SK-N-SH (cell line): ENCODE results near the gene ITGA1. TPM values are rescaled to one million over a fixed set of nuclear protein-coding genes. Genes with fewer than 3 reads are reported as not detected.

Experiments
- CTCF ChIA-PET: fragments of 300-600, 350-600 bp; formaldehyde crosslinking; extraction: SDS; loops from one replicate; lab custom pipeline; 2021; lab: Yijun Ruan, JAX
- POLR2A ChIA-PET: fragments of 350-600 bp; sonication (Branson Sonifier 250); formaldehyde crosslinking; extraction: SDS; loops from one replicate; lab custom pipeline; 2020; ENCODE audit warnings: antibody characterized with exemption, inconsistent platforms; lab: Yijun Ruan, JAX
- DNase-seq: peaks from one replicate; pipeline ENCODE4 v3.0.0; 2012
- H2AFZ ChIP-seq: fragments of 200-600 bp; sonication (generic); 2 replicates; pipeline ENCODE4 v1.8.1; 2016; ENCODE audit warnings: antibody characterized with exemption, mild to moderate bottlenecking, low read depth
- H3F3A ChIP-seq: fragments of 200-600 bp; sonication (generic); replicated peaks from 2 replicates; pipeline ENCODE3; 2016; ENCODE audit warnings: antibody characterized with exemption, mild to moderate bottlenecking; ENCODE audit not compliant: insufficient read depth
- H3K27ac ChIP-seq, 2 experiments: fragments of 200-500 bp in 1 of 2; fragments of 200-600 bp in 1 of 2; sonication (Bioruptor generic) in 1 of 2; sonication (generic), shearing (Covaris generic) in 1 of 2; 2 replicates each; pipeline versions ENCODE4 v1.5.1 to v1.6.1; 2014 to 2016; ENCODE audit warnings: low read depth in 2 of 2, inconsistent platforms in 1 of 2, low read length in 1 of 2, mild to moderate bottlenecking in 1 of 2, mixed read lengths in 1 of 2
- H3K27me3 ChIP-seq: fragments of 200-600 bp; sonication (generic), shearing (Covaris generic); 2 replicates; pipeline ENCODE4 v1.6.1; 2016; ENCODE audit warnings: mixed run types; ENCODE audit not compliant: insufficient read depth
- H3K36me3 ChIP-seq, 2 experiments: fragments of 200-500 bp in 1 of 2; fragments of 200-600 bp in 1 of 2; sonication (Bioruptor generic) in 1 of 2; sonication (generic) in 1 of 2; replicated peaks in 1 of 2; 2 replicates each; pipeline versions ENCODE3 to v1.5.1; 2014 to 2016; ENCODE audit warnings: low read length in 1 of 2, mild to moderate bottlenecking in 1 of 2; ENCODE audit not compliant: insufficient read depth in 2 of 2, control insufficient read depth in 1 of 2
- H3K4me1 ChIP-seq, 2 experiments: fragments of 200-500 bp in 1 of 2; fragments of 200-600 bp in 1 of 2; sonication (Bioruptor generic) in 1 of 2; sonication (generic), shearing (Covaris generic) in 1 of 2; 2 replicates each; pipeline versions ENCODE4 v1.5.1 to v1.6.1; 2014 to 2016; ENCODE audit warnings: low read depth in 1 of 2, low read length in 1 of 2, mixed run types in 1 of 2; ENCODE audit not compliant: insufficient read depth in 2 of 2, control insufficient read depth in 1 of 2
- H3K4me2 ChIP-seq: fragments of 200-600 bp; sonication (generic), shearing (Covaris generic); 2 replicates; pipeline ENCODE4 v1.6.1; 2017; ENCODE audit warnings: mixed run types
- H3K4me3 ChIP-seq, 2 experiments: fragments of 200-500 bp in 1 of 2; fragments of 200-600 bp in 1 of 2; sonication (Bioruptor generic) in 1 of 2; sonication (generic), shearing (Covaris generic) in 1 of 2; 2 replicates each; pipeline versions ENCODE4 v1.5.1 to v1.8.1; 2014 to 2016; ENCODE audit warnings: low read depth in 2 of 2, inconsistent platforms in 1 of 2, low read length in 1 of 2, mild to moderate bottlenecking in 1 of 2, mixed read lengths in 1 of 2, moderate library complexity in 1 of 2
- H3K79me2 ChIP-seq: fragments of 200-600 bp; sonication (generic); 2 replicates; pipeline ENCODE4 v1.8.1; 2017; ENCODE audit warnings: mild to moderate bottlenecking; ENCODE audit not compliant: insufficient read depth
- H3K9ac ChIP-seq: fragments of 200-600 bp; sonication (generic); 2 replicates; pipeline ENCODE4 v1.6.1; 2017; ENCODE audit warnings: mixed run types
- H3K9me2 ChIP-seq: fragments of 200-600 bp; sonication (generic); 2 replicates; pipeline ENCODE4 v1.6.1; 2017; ENCODE audit warnings: mixed run types
- H3K9me3 ChIP-seq: fragments of 200-600 bp; sonication (generic); 2 replicates; pipeline ENCODE4 v1.6.1; 2017; ENCODE audit warnings: mixed run types, mild to moderate bottlenecking, moderate library complexity
- H4K20me1 ChIP-seq: fragments of 200-600 bp; sonication (generic); 2 replicates; pipeline ENCODE4 v1.6.1; 2017; ENCODE audit warnings: mild to moderate bottlenecking, mixed run types; ENCODE audit not compliant: insufficient read depth
- EP300 ChIP-seq, 2 experiments: IDR thresholded peaks; 2 replicates each; pipeline versions ENCODE4 v1.4.0 to v1.6.1; 2012; ENCODE audit warnings: borderline replicate concordance in 1 of 2, low read depth in 1 of 2, low read length in 1 of 2
- FOXJ3 ChIP-seq: sonication (generic); formaldehyde crosslinking; IDR thresholded peaks from 2 replicates; pipeline ENCODE4 v1.5.1; 2020; ENCODE audit warnings: mild to moderate bottlenecking, missing genetic modification reagents
- MAX ChIP-seq: IDR thresholded peaks from 2 replicates; pipeline ENCODE4 v1.4.0; 2012; ENCODE audit warnings: low read depth
- MXI1 ChIP-seq: IDR thresholded peaks from 2 replicates; pipeline ENCODE4 v1.6.1; 2012; ENCODE audit warnings: mild to moderate bottlenecking, low read depth, low read length, improper control_type of control experiment
- NFIC ChIP-seq: IDR thresholded peaks from 2 replicates; pipeline ENCODE4 v1.4.0; 2012; ENCODE audit warnings: borderline replicate concordance
- RXRA ChIP-seq: IDR thresholded peaks from 2 replicates; pipeline ENCODE4 v1.4.0; 2012; ENCODE audit warnings: low read depth, mild to moderate bottlenecking, borderline replicate concordance
- SIN3A ChIP-seq: IDR thresholded peaks from 2 replicates; pipeline ENCODE4 v1.6.1; 2012; ENCODE audit warnings: low read depth, mild to moderate bottlenecking, low read length, moderate library complexity, borderline replicate concordance
- SMC3 ChIP-seq: IDR thresholded peaks from 2 replicates; pipeline ENCODE4 v1.6.1; 2012; ENCODE audit warnings: low read depth, low read length, improper control_type of control experiment
- ZBTB33 ChIP-seq: IDR thresholded peaks from 2 replicates; pipeline ENCODE4 v1.4.0; 2012; ENCODE audit warnings: low read depth, borderline replicate concordance
- WGBS: methylation state at CpG from one replicate; pipeline ENCODE4 v1.1.6; 2017; ENCODE audit warnings: low lambda C conversion rate; 5-methylcytosine and 5-hydroxymethylcytosine counted together
- polyA plus RNA-seq, 3 experiments: library from polyadenylated mRNA; depleted of rRNA; stranded (reverse); fragments of >200 nt; gene quantifications; 2 replicates each; pipeline ENCODE4 v1.2.3, GENCODE V29; 2012
- TF ChIP-seq, protein P1 (sequence below): fragments of 200-600 bp; sonication (generic); IDR thresholded peaks from 2 replicates; pipeline ENCODE4 v1.6.1; 2017; ENCODE audit warnings: antibody characterized with exemption, mild to moderate bottlenecking, moderate library complexity

Gene ITGA1
- polyA plus RNA-seq, 1 of the 3 experiments (the other 2 are of a cell fraction): 7.7 TPM

GRCh38 chr5:52838326-52839015 is 50.8 kb downstream of the ITGA1 start:
- no peaks in the 10 kb centered on the region for H4K20me1 ChIP-seq
- POLR2A ChIA-PET: no interaction called here

More at GRCh38 chr5:52838326-52839015, 50.8 kb downstream of the ITGA1 start:
- Histone ChIP-seq H3F3A (peaks cover 7% of the 10 kb centered on the region), H3K27me3 (no peaks in the 10 kb centered on the region), H3K79me2 (no peaks in the 10 kb centered on the region; the same call in 1 of the 2 replicates), H3K9me2 (no peaks in the 10 kb centered on the region), H3K9ac (no peak overlapping the region), H3K4me1 (peaks cover 0 to 5% of the 10 kb centered on the region in 2 experiments; a peak in 3 of 4 replicates), H3K27ac (no peak overlapping the region), H3K36me3 (no peaks in the 10 kb centered on the region), H3K4me3 (no peak overlapping the region), H3K4me2 (no peak overlapping the region), H3K9me3 (no peaks in the 10 kb centered on the region), H2AFZ (no peak overlapping the region)
- TF ChIP-seq, protein P1, sequence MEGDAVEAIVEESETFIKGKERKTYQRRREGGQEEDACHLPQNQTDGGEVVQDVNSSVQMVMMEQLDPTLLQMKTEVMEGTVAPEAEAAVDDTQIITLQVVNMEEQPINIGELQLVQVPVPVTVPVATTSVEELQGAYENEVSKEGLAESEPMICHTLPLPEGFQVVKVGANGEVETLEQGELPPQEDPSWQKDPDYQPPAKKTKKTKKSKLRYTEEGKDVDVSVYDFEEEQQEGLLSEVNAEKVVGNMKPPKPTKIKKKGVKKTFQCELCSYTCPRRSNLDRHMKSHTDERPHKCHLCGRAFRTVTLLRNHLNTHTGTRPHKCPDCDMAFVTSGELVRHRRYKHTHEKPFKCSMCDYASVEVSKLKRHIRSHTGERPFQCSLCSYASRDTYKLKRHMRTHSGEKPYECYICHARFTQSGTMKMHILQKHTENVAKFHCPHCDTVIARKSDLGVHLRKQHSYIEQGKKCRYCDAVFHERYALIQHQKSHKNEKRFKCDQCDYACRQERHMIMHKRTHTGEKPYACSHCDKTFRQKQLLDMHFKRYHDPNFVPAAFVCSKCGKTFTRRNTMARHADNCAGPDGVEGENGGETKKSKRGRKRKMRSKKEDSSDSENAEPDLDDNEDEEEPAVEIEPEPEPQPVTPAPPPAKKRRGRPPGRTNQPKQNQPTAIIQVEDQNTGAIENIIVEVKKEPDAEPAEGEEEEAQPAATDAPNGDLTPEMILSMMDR: no peak
- TF ChIP-seq MXI1 (no peak), NFIC (no peak), ZBTB33 (no peak), SIN3A (no peak), SMC3 (no peak), RXRA (no peak), FOXJ3 (CRISPR knock-in tag) (no peak), EP300 (IDR thresholded peaks at IDR 0.05; ENCODE audit: borderline replicate concordance in 1 of 2, low read depth in 1 of 2, low read length in 1 of 2) (no peak), MAX (no peak)
- DNase-seq: no peak
- CTCF ChIA-PET: interaction anchor here (2.1 kb wide), 1 partner anchor 15 kb away, joined by 11 read pairs; no protein-coding TSS in a partner anchor
- WGBS: 90% methylated on average over 7 of the region's 7 CpGs
